Measurements from ENCODE around the gene LENG8.

GRCh38 chr19:54461613-54462012 lies 12.6 kb downstream of the LENG8 start:
- TF ChIP-seq CTCF (IDR thresholded peaks at IDR 0.05) (no peak), EZH2 (IDR thresholded peaks at IDR 0.05) (no peak)
